G401.6 (cell line): Measurements from ENCODE around the gene PFDN1.
"Not testable (repeated sequence)": the region's sequence is repeated elsewhere in the genome, so short reads cannot be mapped to it uniquely, and the experiment has no call there.

Experiments
- FAIRE-seq: peaks from 2 replicates; lab custom pipeline; 2012; peaks lifted over from hg19 to GRCh38; lab: Jason Lieb, UNC

The PFDN1 gene

GRCh38 chr5:140208065-140208464, 94.8 kb downstream of the PFDN1 start:
- FAIRE-seq: no peak

GRCh38 chr5:140207250-140207964, 95.5 kb downstream of the PFDN1 start:
- FAIRE-seq: no peak

GRCh38 chr5:140205952-140206351, 96.9 kb downstream of the PFDN1 start:
- no peak for FAIRE-seq

GRCh38 chr5:140205216-140205615, 97.7 kb downstream of the PFDN1 start:
- FAIRE-seq: no peak

- no peak for FAIRE-seq
Observed at GRCh38 chr5:140202610-140203009, 100.3 kb downstream of the PFDN1 start.

GRCh38 chr5:140202078-140202477, 100.8 kb downstream of the PFDN1 start:
- FAIRE-seq: no peak

GRCh38 chr5:140198915-140199314, 104.0 kb downstream of the PFDN1 start:
- not testable (repeated sequence) for FAIRE-seq

- FAIRE-seq: no peak
Observed at GRCh38 chr5:140197023-140197422, 105.9 kb downstream of the PFDN1 start.

- no peak for FAIRE-seq
Observed at GRCh38 chr5:140196115-140196814, 106.6 kb downstream of the PFDN1 start.
